HG03039 (cell line): ENCODE results near the gene CNTN6.

ENCODE experiments used
- ATAC-seq: cut with Tn5 transposase; IDR thresholded peaks from one replicate; pipeline ENCODE4 v1.9.1; 2021; ENCODE audit warnings: mild to moderate bottlenecking, moderate library complexity; ENCODE audit not compliant: unreplicated experiment

The CNTN6 gene

GRCh38 chr3:1400571-1400970, 307.7 kb downstream of the CNTN6 start:
- no peak for ATAC-seq

- ATAC-seq = no peak
Measured at GRCh38 chr3:1404270-1404962, 311.6 kb downstream of the CNTN6 start.

- no peak for ATAC-seq
Measured at GRCh38 chr3:1406250-1406649, 313.4 kb downstream of the CNTN6 start.

GRCh38 chr3:1421577-1421976, 328.8 kb downstream of the CNTN6 start:
- ATAC-seq = peak; percentile 85

- no peak for ATAC-seq
Measured at GRCh38 chr3:1423566-1424089, 330.8 kb downstream of the CNTN6 start.

GRCh38 chr3:1439395-1439794, 346.6 kb downstream of the CNTN6 start:
- no peak for ATAC-seq

GRCh38 chr3:1442271-1442670, 349.4 kb downstream of the CNTN6 start:
- ATAC-seq = no peak

- no peak for ATAC-seq
Measured at GRCh38 chr3:1444195-1444594, 351.4 kb downstream of the CNTN6 start.

GRCh38 chr3:1446531-1446930, 353.7 kb downstream of the CNTN6 start:
- no peak for ATAC-seq

GRCh38 chr3:1447452-1447851, 354.6 kb downstream of the CNTN6 start:
- ATAC-seq = no peak

GRCh38 chr3:1448443-1448842, 355.6 kb downstream of the CNTN6 start:
- no peak for ATAC-seq
